ES-I3 (cell line): Measurements from ENCODE around the gene HIKESHI.
A peak's percentile ranks its signal among the peaks of the same experiment; 100 is the strongest.

ENCODE experiments used
- H3K36me3 ChIP-seq: 2 replicates; pipeline ENCODE4 v1.6.1; 2013; ENCODE audit warnings: mild to moderate bottlenecking, low read length, control low read depth, moderate library complexity; ENCODE audit not compliant: insufficient read depth
- H3K4me1 ChIP-seq: 2 replicates; pipeline ENCODE4 v1.6.1; 2013; ENCODE audit warnings: mild to moderate bottlenecking, control low read depth, low read length; ENCODE audit not compliant: insufficient read depth
- H3K9ac ChIP-seq: 2 replicates; pipeline ENCODE4 v1.6.1; 2013; ENCODE audit warnings: low read depth, mild to moderate bottlenecking, low read length, moderate library complexity
- H3K9me3 ChIP-seq: 2 replicates; pipeline ENCODE4 v1.6.1; 2013; ENCODE audit warnings: mild to moderate bottlenecking, low read length, moderate library complexity; ENCODE audit not compliant: control insufficient read depth, insufficient read depth

Gene HIKESHI

DNA sequence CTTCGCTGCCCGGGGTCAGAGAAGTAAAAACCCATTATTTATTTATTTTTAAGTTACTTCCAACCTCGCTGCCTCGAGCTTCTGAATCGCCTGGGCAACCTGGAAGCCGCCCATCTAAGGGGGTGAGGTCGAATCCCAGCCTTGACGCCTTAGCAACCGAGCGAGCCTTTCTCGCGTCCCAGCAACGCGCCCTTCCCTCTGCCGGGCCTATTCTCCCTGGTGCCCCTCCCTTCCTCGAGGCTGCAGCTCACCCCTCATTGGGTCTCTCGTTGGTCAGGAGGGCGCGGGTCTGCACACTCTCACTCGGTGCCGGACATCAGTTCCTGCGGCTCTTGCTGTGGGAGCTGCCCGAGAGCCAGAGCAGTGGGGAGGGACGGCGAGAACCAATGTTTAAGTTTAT lies 72.5 kb downstream of the HIKESHI start, which contains the start of gene CCDC81:
CCDC81 (plus strand) TSS at position 302 of the 400 bp plus-strand sequence. CDS start 277 bp downstream, outside the sequence.
- peak within 1 kb of the TSS; percentile 39; the same call in 1 of the 2 replicates for H3K9ac ChIP-seq

DNA sequence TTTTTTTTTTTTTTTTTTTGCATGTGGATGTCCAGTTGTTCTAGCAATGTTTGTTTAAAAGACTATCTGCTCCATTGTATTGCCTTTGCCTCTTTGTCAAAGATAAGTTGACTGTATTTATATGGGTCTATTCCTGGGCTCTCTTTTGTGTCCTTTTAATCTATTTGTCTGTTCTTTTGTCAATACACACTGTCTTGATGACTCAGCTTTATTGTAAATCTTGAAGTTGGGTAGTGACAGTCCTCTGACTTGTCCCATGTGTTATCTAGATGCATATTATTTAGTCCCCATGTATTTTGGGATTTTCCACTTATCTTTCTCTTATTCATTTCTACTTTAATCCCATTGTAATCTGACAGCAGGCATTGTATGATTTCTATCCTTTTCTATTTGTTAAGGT lies 75.9 kb downstream of the HIKESHI start:
- Histone ChIP-seq H3K4me1 (no peaks in the 10 kb centered on the region), H3K36me3 (no peaks in the 10 kb centered on the region), H3K9me3 (no peaks in the 10 kb centered on the region), H3K9ac (no peak overlapping the region)

More for the DNA sequence above, 72.5 kb downstream of the HIKESHI start, which contains the start of gene CCDC81:
- no peaks in the 10 kb centered on the region; the same call in none of the 2 replicates for H3K9me3 ChIP-seq
- no peaks in the 10 kb centered on the region for H3K4me1 ChIP-seq
- H3K36me3 ChIP-seq: no peaks in the 10 kb centered on the region

DNA sequence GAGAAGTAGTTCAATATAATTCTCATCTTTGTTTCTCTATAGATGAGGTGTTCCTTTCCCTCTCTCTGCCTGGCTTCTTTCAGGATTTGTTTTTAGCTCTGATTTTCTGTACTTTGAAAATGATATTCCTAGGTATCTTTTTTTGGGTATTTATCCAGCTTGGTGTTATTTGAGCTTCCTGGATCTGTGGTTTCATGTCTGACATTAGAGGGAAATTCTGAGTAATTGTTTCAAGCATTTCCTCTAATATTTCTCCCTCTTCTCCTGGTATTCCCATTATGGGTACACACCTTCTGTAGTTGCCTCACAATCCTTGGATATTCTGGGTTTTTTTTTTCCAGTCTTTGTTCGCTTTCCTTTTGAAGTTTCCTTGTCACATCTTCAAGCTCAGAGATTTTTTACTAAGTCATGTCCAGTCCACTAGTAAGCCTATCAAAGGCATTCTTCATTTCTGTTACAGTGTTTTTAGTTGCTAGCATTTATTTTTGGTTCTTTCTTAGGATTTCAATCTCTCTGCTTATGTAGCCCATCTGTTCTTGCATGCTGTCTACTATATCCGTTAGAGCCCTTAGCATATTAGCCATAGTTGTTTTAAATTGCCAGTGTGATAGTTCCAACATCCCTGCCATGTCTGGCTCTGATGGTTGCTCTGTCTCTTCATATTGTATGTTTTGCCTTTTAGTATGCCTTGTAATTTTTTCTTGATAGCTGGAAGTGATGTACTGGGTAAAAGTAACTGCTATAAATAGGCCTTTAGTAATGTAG lies 78.4 kb downstream of the HIKESHI start:
- Histone ChIP-seq H3K36me3 (no peaks in the 10 kb centered on the region), H3K4me1 (no peaks in the 10 kb centered on the region), H3K9ac (no peak overlapping the region), H3K9me3 (no peaks in the 10 kb centered on the region)

DNA sequence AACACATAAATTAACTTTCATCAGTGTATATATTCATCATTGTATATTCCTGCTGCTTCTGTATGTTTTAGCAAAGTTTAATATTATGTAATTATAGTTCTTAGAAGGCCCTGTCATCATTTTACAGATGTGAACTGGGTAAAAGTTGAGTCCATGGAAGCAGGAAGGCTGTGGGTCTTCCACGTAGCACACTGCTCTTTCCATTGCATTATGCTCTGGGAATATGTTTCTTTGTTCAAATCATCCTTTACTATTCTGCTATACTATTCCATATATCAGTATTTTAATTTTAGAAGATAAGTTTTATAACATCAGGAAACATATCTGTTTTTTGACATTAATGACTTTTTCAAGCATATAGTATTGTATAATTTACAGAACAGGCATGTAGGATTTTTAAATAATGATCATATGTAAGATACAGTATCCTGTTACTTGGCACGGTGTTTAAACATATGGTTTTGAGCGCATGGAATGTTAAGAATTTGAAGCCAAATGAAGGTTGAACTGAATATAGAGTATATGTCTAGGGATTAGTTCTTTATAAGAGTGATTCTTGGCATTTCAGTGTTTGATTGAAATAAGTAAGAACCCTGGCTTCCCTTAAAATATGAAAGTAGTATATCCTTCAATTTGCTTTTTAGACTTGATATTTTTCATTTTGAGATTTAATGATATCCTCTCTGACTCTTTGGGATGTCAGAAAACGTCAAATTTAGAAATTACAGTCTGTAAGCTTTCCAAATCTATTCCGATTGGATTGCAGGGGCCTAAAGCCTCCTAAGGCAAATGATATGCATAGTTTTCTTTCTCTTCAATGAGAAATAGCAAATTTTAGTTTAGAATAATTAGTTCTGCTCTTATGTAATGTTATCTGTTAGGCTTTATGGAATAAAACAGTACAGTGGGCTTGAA lies 81.3 kb downstream of the HIKESHI start:
- H3K9ac ChIP-seq: no peak overlapping the region
- no peaks in the 10 kb centered on the region; the same call in 1 of the 2 replicates for H3K4me1 ChIP-seq
- no peaks in the 10 kb centered on the region for H3K36me3 ChIP-seq
- H3K9me3 ChIP-seq: no peaks in the 10 kb centered on the region

DNA sequence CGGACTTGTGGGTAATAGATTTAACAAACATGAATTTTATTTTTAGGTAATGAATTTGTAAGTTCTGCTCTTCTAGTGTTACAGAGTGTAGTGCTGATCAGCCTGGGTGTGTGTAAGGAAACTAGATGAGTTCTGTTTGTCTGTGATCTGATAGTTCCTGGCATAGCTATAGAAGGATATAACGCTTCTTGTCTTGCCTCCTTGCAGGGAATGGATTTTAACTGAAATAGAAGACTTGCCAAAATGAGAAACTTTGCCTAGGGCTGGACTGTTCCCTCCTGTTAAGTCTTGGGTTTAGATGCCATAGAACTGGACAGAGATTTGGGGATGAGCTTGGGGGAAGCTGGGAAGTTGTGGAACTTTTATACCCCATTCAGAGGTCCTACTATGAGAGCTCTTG lies 84.2 kb downstream of the HIKESHI start:
- H3K9me3 ChIP-seq: no peaks in the 10 kb centered on the region
- no peaks in the 10 kb centered on the region; the same call in 1 of the 2 replicates for H3K4me1 ChIP-seq
- no peaks in the 10 kb centered on the region for H3K36me3 ChIP-seq
- no peak overlapping the region for H3K9ac ChIP-seq

DNA sequence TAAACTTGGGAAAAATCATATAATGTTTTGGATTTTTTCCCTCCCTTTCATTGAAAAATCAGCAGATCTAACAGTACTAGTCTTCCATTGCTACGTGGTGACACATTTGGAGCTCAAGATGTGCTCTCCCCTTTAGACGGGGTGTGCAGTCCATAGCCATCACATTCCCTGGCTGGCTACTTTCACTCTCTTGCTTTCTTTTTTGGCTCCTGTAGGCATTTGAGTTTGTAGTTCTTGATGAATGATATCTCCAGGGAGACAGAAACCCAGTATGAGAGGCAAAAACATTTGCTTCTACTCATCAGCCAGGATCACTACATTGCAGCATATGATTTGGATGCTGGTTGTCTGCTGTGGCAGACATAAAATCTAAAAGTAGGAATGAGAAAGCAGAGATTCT lies 84.7 kb downstream of the HIKESHI start:
- Histone ChIP-seq H3K9ac (no peak overlapping the region), H3K4me1 (no peaks in the 10 kb centered on the region; the same call in 1 of the 2 replicates), H3K36me3 (no peaks in the 10 kb centered on the region), H3K9me3 (no peaks in the 10 kb centered on the region)

DNA sequence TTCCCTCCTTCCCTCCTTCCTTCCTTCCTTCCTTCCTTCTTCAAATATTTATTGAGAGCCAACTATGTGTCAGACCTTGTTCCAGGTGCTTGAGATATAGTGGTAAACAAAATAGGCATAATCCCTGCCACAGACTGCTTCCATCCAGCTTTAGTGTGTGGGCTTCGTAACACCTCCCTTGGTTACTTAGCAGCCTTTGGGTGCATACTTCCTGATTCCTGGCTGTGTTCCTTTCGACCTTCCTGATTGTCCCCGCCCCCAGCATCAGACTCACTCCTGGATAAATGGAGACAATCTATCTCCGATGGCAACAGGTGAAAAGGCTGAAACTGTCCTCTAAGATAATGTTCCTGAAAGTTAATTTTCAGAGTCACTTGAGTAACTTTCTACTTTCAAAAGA lies 86.2 kb downstream of the HIKESHI start:
- Histone ChIP-seq H3K36me3 (no peaks in the 10 kb centered on the region), H3K9ac (no peak overlapping the region), H3K4me1 (no peaks in the 10 kb centered on the region; the same call in 1 of the 2 replicates), H3K9me3 (no peaks in the 10 kb centered on the region)

DNA sequence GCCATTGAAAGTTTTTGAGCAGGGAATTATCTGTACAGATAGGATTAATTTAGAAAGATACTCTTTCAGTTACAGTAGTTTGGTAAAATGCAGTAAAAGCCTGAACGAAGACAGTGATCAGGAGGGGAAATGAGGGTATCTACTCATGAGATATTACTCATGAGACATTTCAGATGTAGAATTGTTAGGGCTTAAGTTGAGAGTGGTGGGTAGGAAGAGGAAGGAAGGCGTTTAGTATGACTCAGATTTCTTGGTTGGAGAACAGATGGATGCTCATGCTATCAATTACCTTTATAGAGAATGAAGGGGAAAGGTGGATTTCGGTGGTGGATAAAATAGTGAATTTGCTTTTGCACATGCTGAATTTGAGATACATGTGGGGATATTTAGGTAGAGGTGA lies 88.4 kb downstream of the HIKESHI start:
- no peak overlapping the region for H3K9ac ChIP-seq
- H3K4me1 ChIP-seq: peaks cover 12% of the 10 kb centered on the region; the same call in 1 of the 2 replicates
- H3K36me3 ChIP-seq: no peaks in the 10 kb centered on the region
- no peaks in the 10 kb centered on the region for H3K9me3 ChIP-seq

DNA sequence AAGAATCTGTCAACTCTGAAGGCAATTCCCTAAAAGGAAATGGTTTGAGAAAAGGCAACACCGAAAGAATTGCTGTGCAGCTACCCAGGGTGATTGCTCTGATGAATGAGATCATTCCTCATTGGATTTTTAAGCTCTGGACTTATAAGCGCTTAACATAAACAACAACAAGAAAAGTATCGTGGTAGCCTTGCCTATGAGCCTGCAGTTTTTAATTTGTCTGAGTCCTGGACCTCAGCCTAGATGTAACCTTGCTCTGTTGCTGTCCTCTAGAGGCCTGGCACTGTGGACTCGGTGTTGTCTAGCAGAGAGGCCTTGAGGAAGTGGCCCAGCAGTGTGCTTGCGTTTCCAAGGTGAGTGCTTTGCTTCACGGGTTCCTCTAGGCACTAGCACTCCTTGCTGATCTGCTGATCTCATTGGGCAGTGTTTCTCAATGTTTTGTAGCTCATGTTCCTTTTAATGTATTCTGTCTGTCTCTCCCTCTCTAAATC lies 93.1 kb downstream of the HIKESHI start:
- Histone ChIP-seq H3K4me1 (peaks cover 18% of the 10 kb centered on the region; the same call in 1 of the 2 replicates), H3K9me3 (no peaks in the 10 kb centered on the region), H3K36me3 (no peaks in the 10 kb centered on the region), H3K9ac (no peak overlapping the region)
